GM12801 (cell line): ENCODE measurements around the gene KRT32.

ENCODE experiments used
- CTCF ChIP-seq: IDR thresholded peaks from one replicate; pipeline ENCODE4 v1.5.1; 2011; ENCODE audit warnings: control low read depth; ENCODE audit not compliant: insufficient read length; ENCODE audit errors: extremely low read depth

The KRT32 gene

GRCh38 chr17:41510251-41511065 lies 43.3 kb upstream of the KRT32 start:
- no peak for TF ChIP-seq CTCF

GRCh38 chr17:41507315-41507880 lies 40.2 kb upstream of the KRT32 start:
- no peak for TF ChIP-seq CTCF

GRCh38 chr17:41505809-41506767 lies 38.9 kb upstream of the KRT32 start:
- TF ChIP-seq CTCF: no peak

- no peak for TF ChIP-seq CTCF
These were observed 38.0 kb upstream of the KRT32 start, which contains the start of gene KRT13 for GRCh38 chr17:41505007-41505808. Gene KRT13 (minus strand): TSS chr17:41505612. CDS start chr17:41505550, 62 bp downstream.

GRCh38 chr17:41504246-41504977 lies 37.2 kb upstream of the KRT32 start:
- no peak for TF ChIP-seq CTCF

GRCh38 chr17:41503202-41503601 lies 36.0 kb upstream of the KRT32 start:
- TF ChIP-seq CTCF: no peak
